ENCODE data around the gene NPIPA5. TPM values are rescaled to one million over a fixed set of nuclear protein-coding genes. Genes with fewer than 3 reads are reported as not detected.
"Not testable (repeated sequence)": the region's sequence is repeated elsewhere in the genome, so short reads cannot be mapped to it uniquely, and the experiment has no call there.

NPIPA5 gene
- total RNA-seq, 5 donors from 2014 or later (not counting 1 experiment from before 2014, with no cell fraction given): 1.0 to 16.7 (median 6.5) TPM

- 88% methylated on average over 6 of the region's 9 CpGs for WGBS (ENCODE audit: insufficient coverage)
- no peaks in the 10 kb centered on the region for H3K4me1 Mint-ChIP-seq
- no peak overlapping the region for H3K4me3 Mint-ChIP-seq
- DNase-seq (no peak), ATAC-seq (replicated peaks in 1 of 4) (no peak)
- H3K4me1 ChIP-seq (ENCODE audit: control insufficient read depth in 1 of 2, extremely low read depth in 1 of 2, insufficient read depth in 2 of 2, low read length in 2 of 2): no peaks in the 10 kb centered on the region
- H3K36me3 Mint-ChIP-seq: no peaks in the 10 kb centered on the region
- CTCF ChIA-PET: no interaction called here
- POLR2A ChIA-PET: interaction anchor here in 1 of 2 donors (0.6 kb wide), 2 partner anchors 21 to 51 kb away, joined by 3 to 7 read pairs; no protein-coding TSS in a partner anchor
- H3K27me3 Mint-ChIP-seq: peaks cover 5 to 9% of the 10 kb centered on the region in 2 donors
- no peaks in the 10 kb centered on the region for H3K27me3 ChIP-seq (replicated peaks in 1 of 2; ENCODE audit: control insufficient read depth in 2 of 2, extremely low read depth in 1 of 2, insufficient read depth in 2 of 2, low read length in 1 of 2)
- no peak overlapping the region for H3K4me3 ChIP-seq (ENCODE audit: control insufficient read depth in 1 of 2, extremely low read depth in 1 of 2, low read length in 1 of 2)
- H3K27ac ChIP-seq (ENCODE audit: low read length): no peak overlapping the region
- H3K9me3 ChIP-seq: no peaks in the 10 kb centered on the region
- H3K9me3 Mint-ChIP-seq: no peaks in the 10 kb centered on the region
- no peak overlapping the region for H3K27ac Mint-ChIP-seq
- no peaks in the 10 kb centered on the region for H3K36me3 ChIP-seq (ENCODE audit: control insufficient read depth in 2 of 2, extremely low read depth in 1 of 2, insufficient read depth in 1 of 2, low read length in 1 of 2)
Measured at GRCh38 chr16:15403392-15403995, 25.4 kb upstream of the NPIPA5 start.

- POLR2A ChIA-PET: no interaction called here
- no peak overlapping the region for H3K27ac ChIP-seq (ENCODE audit: low read length)
- H3K36me3 ChIP-seq (ENCODE audit: control insufficient read depth in 2 of 2, extremely low read depth in 1 of 2, insufficient read depth in 1 of 2, low read length in 1 of 2): no peaks in the 10 kb centered on the region
- no CpG with 5 or more reads among the region's 3 CpGs for WGBS (ENCODE audit: insufficient coverage)
- CTCF ChIA-PET: no interaction called here
- Mint-ChIP-seq H3K9me3 (no peaks in the 10 kb centered on the region), H3K4me1 (no peaks in the 10 kb centered on the region), H3K36me3 (no peaks in the 10 kb centered on the region), H3K4me3 (no peak overlapping the region), H3K27me3 (peaks cover 10 to 16% of the 10 kb centered on the region in 2 donors), H3K27ac (no peak overlapping the region)
- no peaks in the 10 kb centered on the region for H3K27me3 ChIP-seq (replicated peaks in 1 of 2; ENCODE audit: control insufficient read depth in 2 of 2, extremely low read depth in 1 of 2, insufficient read depth in 2 of 2, low read length in 1 of 2)
- DNase-seq: no peak
- no peak for ATAC-seq (replicated peaks in 1 of 4)
- no peaks in the 10 kb centered on the region for H3K4me1 ChIP-seq (ENCODE audit: control insufficient read depth in 1 of 2, extremely low read depth in 1 of 2, insufficient read depth in 2 of 2, low read length in 2 of 2)
- no peak overlapping the region for H3K4me3 ChIP-seq (ENCODE audit: control insufficient read depth in 1 of 2, extremely low read depth in 1 of 2, low read length in 1 of 2)
- H3K9me3 ChIP-seq: no peaks in the 10 kb centered on the region
Measured at GRCh38 chr16:15401972-15402371, 23.9 kb upstream of the NPIPA5 start.

- H3K36me3 ChIP-seq (ENCODE audit: control insufficient read depth in 2 of 2, extremely low read depth in 1 of 2, insufficient read depth in 1 of 2, low read length in 1 of 2); H3K27ac ChIP-seq (ENCODE audit: low read length); DNase-seq; H3K4me1 Mint-ChIP-seq; H3K4me3 ChIP-seq (ENCODE audit: control insufficient read depth in 1 of 2, extremely low read depth in 1 of 2, low read length in 1 of 2); H3K4me1 ChIP-seq (ENCODE audit: control insufficient read depth in 1 of 2, extremely low read depth in 1 of 2, insufficient read depth in 2 of 2, low read length in 2 of 2); H3K9me3 Mint-ChIP-seq; H3K9me3 ChIP-seq; H3K36me3 Mint-ChIP-seq; H3K27ac Mint-ChIP-seq; POLR2A ChIA-PET; H3K4me3 Mint-ChIP-seq; ATAC-seq (replicated peaks in 1 of 4): not testable (repeated sequence)
- peaks cover 0 to 12% of the 10 kb centered on the region in 2 experiments for H3K27me3 ChIP-seq (replicated peaks in 1 of 2; ENCODE audit: control insufficient read depth in 2 of 2, extremely low read depth in 1 of 2, insufficient read depth in 2 of 2, low read length in 1 of 2)
- 92% methylated on average over 4 of the region's 6 CpGs for WGBS (ENCODE audit: insufficient coverage)
- H3K27me3 Mint-ChIP-seq: peaks cover 13 to 26% of the 10 kb centered on the region in 2 donors
- CTCF ChIA-PET: interaction anchor here in 1 of 2 donors (0.6 kb wide), 1 partner anchor 718 kb away, joined by 4 read pairs; no protein-coding TSS in a partner anchor
Measured at GRCh38 chr16:15400314-15400713, 22.2 kb upstream of the NPIPA5 start.

- peaks cover 18 to 33% of the 10 kb centered on the region in 2 donors for H3K27me3 Mint-ChIP-seq
- Histone ChIP-seq H3K36me3 (ENCODE audit: control insufficient read depth in 2 of 2, extremely low read depth in 1 of 2, insufficient read depth in 1 of 2, low read length in 1 of 2) (no peaks in the 10 kb centered on the region), H3K27ac (ENCODE audit: low read length) (no peak overlapping the region), H3K4me3 (ENCODE audit: control insufficient read depth in 1 of 2, extremely low read depth in 1 of 2, low read length in 1 of 2) (no peak overlapping the region), H3K27me3 (replicated peaks in 1 of 2; ENCODE audit: control insufficient read depth in 2 of 2, extremely low read depth in 1 of 2, insufficient read depth in 2 of 2, low read length in 1 of 2) (peaks cover 0 to 19% of the 10 kb centered on the region in 2 experiments), H3K9me3 (no peaks in the 10 kb centered on the region), H3K4me1 (ENCODE audit: control insufficient read depth in 1 of 2, extremely low read depth in 1 of 2, insufficient read depth in 2 of 2, low read length in 2 of 2) (peaks cover 0 to 2% of the 10 kb centered on the region in 2 experiments)
- H3K36me3 Mint-ChIP-seq: no peaks in the 10 kb centered on the region
- H3K9me3 Mint-ChIP-seq: no peaks in the 10 kb centered on the region
- CTCF ChIA-PET: no interaction called here
- no peak overlapping the region for H3K27ac Mint-ChIP-seq
- H3K4me1 Mint-ChIP-seq: peaks cover 0 to 4% (median 2%) of the 10 kb centered on the region in 3 donors
- ATAC-seq (replicated peaks in 1 of 4): no peak
- H3K4me3 Mint-ChIP-seq: no peak overlapping the region
- POLR2A ChIA-PET: interaction anchor here in 1 of 2 donors (0.6 kb wide), 1 partner anchor 343 kb away, joined by 4 read pairs; no protein-coding TSS in a partner anchor
- DNase-seq: no peak
- WGBS (ENCODE audit: insufficient coverage): no CpG with 5 or more reads among the region's 3 CpGs
Measured at GRCh38 chr16:15399317-15399716, 21.2 kb upstream of the NPIPA5 start.

- H3K27me3 Mint-ChIP-seq: peaks cover 18 to 38% of the 10 kb centered on the region in 2 donors
- no peak for ATAC-seq (replicated peaks in 1 of 4)
- Histone ChIP-seq H3K36me3 (ENCODE audit: control insufficient read depth in 2 of 2, extremely low read depth in 1 of 2, insufficient read depth in 1 of 2, low read length in 1 of 2) (no peaks in the 10 kb centered on the region), H3K27me3 (replicated peaks in 1 of 2; ENCODE audit: control insufficient read depth in 2 of 2, extremely low read depth in 1 of 2, insufficient read depth in 2 of 2, low read length in 1 of 2) (peaks cover 0 to 21% of the 10 kb centered on the region in 2 experiments), H3K27ac (ENCODE audit: low read length) (no peak overlapping the region), H3K9me3 (no peaks in the 10 kb centered on the region), H3K4me1 (ENCODE audit: control insufficient read depth in 1 of 2, extremely low read depth in 1 of 2, insufficient read depth in 2 of 2, low read length in 2 of 2) (peaks cover 0 to 2% of the 10 kb centered on the region in 2 experiments), H3K4me3 (ENCODE audit: control insufficient read depth in 1 of 2, extremely low read depth in 1 of 2, low read length in 1 of 2) (no peak overlapping the region)
- no peak overlapping the region for H3K27ac Mint-ChIP-seq
- 93% methylated on average over 4 of the region's 14 CpGs for WGBS (ENCODE audit: insufficient coverage)
- no peaks in the 10 kb centered on the region for H3K36me3 Mint-ChIP-seq
- no peaks in the 10 kb centered on the region for H3K9me3 Mint-ChIP-seq
- ChIA-PET POLR2A (interaction anchor here in 1 of 2 donors (0.6 kb wide), 1 partner anchor 342 kb away, joined by 4 read pairs; no protein-coding TSS in a partner anchor), CTCF (no interaction called here)
- no peak for DNase-seq
- peaks cover 0 to 4% (median 2%) of the 10 kb centered on the region in 3 donors for H3K4me1 Mint-ChIP-seq
- no peak overlapping the region for H3K4me3 Mint-ChIP-seq
Measured at GRCh38 chr16:15398618-15399316, 20.7 kb upstream of the NPIPA5 start.

- Mint-ChIP-seq H3K27ac (no peak overlapping the region), H3K36me3 (no peaks in the 10 kb centered on the region), H3K4me1 (peaks cover 0 to 4% (median 2%) of the 10 kb centered on the region in 3 donors), H3K27me3 (peaks cover 18 to 40% of the 10 kb centered on the region in 2 donors), H3K4me3 (no peak overlapping the region), H3K9me3 (no peaks in the 10 kb centered on the region)
- Histone ChIP-seq H3K27me3 (replicated peaks in 1 of 2; ENCODE audit: control insufficient read depth in 2 of 2, extremely low read depth in 1 of 2, insufficient read depth in 2 of 2, low read length in 1 of 2) (peaks cover 0 to 21% of the 10 kb centered on the region in 2 experiments), H3K4me3 (ENCODE audit: control insufficient read depth in 1 of 2, extremely low read depth in 1 of 2, low read length in 1 of 2) (no peak overlapping the region), H3K36me3 (ENCODE audit: control insufficient read depth in 2 of 2, extremely low read depth in 1 of 2, insufficient read depth in 1 of 2, low read length in 1 of 2) (no peaks in the 10 kb centered on the region), H3K27ac (ENCODE audit: low read length) (no peak overlapping the region), H3K9me3 (no peaks in the 10 kb centered on the region), H3K4me1 (ENCODE audit: control insufficient read depth in 1 of 2, extremely low read depth in 1 of 2, insufficient read depth in 2 of 2, low read length in 2 of 2) (peaks cover 0 to 2% of the 10 kb centered on the region in 2 experiments)
- ChIA-PET CTCF (no interaction called here), POLR2A (no interaction called here)
- 90% methylated on average over 2 of the region's 11 CpGs for WGBS (ENCODE audit: insufficient coverage)
- ATAC-seq (replicated peaks in 1 of 4) (no peak), DNase-seq (no peak)
Measured at GRCh38 chr16:15396948-15397594, 19.0 kb upstream of the NPIPA5 start.

All from T-cell (primary cell).